ENCODE data around the gene C6orf141.
A peak's percentile ranks its signal among the peaks of the same experiment; 100 is the strongest.

Gene C6orf141

DNA sequence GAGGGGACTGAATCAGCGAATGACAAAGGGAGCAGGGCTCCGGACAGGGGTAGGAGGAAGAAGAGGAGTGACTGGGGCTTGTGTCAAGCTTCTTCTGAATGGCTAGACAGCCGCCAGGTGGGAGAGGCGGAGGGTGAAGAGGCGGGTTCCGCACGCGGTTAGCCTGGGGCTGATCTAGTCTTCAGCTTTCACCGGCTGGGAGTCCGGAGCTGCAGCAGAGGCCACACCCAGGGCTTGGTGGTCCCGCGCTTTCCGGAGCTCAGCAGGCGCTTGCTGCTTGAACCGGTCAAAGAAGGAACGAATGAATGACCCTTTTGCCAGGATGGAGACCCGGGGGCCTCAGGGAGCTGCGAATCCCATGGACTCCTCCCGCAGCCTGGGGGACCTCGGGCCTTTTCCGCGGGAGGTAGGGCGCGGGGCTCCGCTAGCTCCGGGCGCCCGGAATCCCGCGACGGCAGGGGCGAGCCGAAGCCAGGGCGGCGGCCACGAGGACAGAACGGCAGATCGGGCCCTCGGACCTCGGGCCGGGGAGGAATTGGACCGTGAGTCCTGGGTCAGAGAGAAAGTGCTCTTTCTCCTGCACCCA lies at the start of gene C6orf141:
C6orf141 (plus strand) TSS at position 177 of the 586 bp plus-strand sequence; CDS start at position 302, 125 bp downstream.
- H3K27ac ChIP-seq: peak within 1 kb of the TSS in 11 of 21 experiments; percentile 16 to 71 (median 45)
- peak within 1 kb of the TSS; percentile 42 to 54 (median 47) for H3K4me3 ChIP-seq

- Histone ChIP-seq H3K27ac (no peak overlapping the region), H3K4me3 (no peak overlapping the region)
Measured at GRCh38 chr6:49504666-49505065, 45.8 kb upstream of the C6orf141 start.

DNA sequence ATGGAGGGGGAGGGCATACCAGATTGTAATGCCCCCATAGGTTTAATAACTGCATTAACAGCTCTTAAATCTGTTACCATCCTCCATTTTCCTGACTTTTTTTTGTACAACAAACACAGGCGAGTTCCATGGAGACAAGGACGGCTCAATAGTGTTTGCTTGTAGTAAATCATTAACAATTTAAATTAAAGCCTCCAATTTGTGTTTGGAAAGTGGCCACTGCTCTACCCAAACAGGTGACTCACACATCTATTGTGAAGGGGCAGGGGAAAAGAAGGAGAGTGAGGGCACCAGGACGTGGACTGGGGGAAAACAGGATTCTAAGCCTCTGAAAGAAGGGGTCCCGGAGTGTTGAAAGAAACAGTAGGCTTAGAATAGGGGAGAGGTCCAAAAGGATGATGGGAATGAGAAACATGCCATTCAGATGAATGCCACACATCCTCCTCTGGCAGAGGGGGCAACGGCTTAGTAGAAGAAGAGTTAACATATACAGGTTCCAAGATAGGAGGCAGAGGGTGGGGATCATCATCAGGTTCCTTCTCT lies 43.8 kb upstream of the C6orf141 start:
- H3K4me3 ChIP-seq: no peak overlapping the region
- H3K27ac ChIP-seq: no peak overlapping the region

- Histone ChIP-seq H3K4me3 (no peak overlapping the region), H3K27ac (no peak overlapping the region)
Measured at GRCh38 chr6:49509342-49509741, 41.1 kb upstream of the C6orf141 start.

- Histone ChIP-seq H3K27ac (no peak overlapping the region), H3K4me3 (no peak overlapping the region)
Measured at GRCh38 chr6:49513153-49513989, 37.1 kb upstream of the C6orf141 start.

DNA sequence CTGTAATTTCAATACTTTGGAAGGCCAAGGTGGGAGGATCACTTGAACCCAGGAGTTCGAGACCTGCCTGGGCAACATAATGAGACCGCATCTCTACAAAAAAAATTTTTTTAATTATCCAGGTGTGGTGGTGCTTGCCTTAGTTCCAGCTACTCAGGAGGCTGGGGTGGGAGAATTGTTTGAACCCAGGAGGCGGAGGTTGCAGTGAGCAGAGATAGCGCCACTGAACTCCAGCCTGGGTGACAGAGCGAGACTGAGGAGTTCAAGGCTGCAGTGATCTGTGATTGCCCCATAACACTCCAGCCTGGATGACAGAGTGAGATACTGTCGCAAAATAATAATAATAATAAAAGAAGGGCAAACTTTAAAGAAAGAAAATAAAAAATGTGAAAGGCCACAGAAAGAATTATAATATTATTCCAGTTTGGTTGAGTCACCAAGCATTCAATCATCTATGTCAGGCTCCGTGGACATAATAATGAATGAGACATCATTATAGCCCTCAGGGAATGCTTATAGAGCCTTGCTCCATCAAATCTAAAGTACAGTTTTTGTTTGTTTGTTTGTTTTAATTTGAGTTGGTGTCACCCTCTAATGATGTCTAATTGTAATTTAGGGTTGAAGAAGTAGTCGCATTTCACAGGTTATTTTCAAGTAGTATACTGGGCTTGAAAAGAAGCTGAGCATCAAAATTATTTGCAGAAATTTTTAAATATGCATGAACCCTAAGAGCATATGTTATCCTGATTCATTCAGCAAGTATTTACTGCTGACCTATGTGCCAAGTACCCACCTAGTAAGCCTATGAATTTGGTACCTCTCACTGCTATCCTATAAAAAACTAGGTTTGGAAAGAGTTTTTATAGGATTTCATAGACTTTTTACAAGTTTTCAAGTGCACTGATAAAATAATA lies 35.6 kb upstream of the C6orf141 start:
- Histone ChIP-seq H3K27ac (no peak overlapping the region), H3K4me3 (no peak overlapping the region)

DNA sequence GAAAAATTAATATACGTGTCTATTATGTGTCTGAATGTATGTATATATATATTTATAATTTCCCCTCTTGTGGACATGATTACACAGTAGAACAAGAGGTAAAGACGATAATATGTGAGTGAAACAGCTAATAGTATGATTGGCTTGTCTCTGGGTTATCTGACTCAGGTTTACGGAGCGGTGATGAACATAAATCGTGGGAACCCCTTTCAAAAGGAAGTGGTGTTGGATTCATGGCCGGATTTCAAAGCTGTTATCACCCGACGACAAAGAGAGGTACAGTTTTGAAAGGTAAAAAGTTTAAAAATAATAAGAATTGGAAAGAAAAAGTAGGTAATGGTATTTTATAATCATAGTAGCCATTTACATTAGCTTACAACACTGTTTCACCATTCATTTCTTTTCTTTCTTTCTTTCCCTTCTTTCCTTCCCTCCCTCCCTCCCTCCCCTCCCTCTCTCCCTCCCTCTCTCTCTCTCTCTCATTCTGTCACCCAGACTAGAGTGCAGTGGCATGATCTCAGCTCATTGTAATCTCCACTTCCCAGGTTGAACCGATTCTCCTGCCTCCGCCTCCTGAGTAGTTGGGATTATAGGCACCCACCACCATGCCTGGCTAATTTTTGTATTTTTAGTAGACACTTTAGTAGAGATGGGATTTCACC lies 34.9 kb upstream of the C6orf141 start:
- Histone ChIP-seq H3K27ac (no peak overlapping the region), H3K4me3 (no peak overlapping the region)

DNA sequence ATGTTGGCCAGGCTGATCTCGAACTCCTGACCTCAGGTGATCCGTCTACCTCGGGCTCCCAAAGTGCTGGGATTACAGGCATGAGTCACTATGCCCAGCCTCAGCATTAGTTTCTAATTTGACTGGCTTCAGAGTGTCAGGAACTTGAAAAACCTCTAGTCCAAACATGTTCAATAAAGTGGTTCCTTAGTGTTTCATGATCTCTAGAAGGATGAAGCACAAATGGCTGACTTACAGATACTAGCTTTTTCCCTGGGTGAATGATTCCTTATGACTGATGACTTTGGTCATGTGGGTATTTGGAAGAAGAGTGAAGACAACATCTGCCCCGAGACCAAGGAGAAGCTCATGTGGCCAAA lies 34.3 kb upstream of the C6orf141 start:
- H3K4me3 ChIP-seq: no peak overlapping the region
- H3K27ac ChIP-seq: no peak overlapping the region

DNA sequence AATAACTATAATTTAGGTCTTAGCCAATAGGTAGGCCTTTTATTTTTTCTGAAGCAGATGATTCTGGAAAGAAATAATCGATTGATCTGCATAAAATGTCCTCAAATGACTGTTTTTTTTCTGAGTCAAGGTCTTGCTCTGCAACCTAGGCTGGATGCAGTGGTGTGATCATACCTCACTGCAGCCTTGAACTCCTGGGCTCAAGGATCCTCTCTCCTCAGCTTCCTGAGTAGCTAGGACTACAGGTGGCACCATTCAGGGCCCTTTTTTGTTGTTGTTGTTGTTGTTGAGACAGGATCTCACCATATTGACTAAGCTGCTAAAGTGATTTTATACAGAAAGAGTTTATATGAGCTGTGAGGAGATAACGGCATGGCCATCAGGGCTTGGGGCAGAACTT lies 32.5 kb upstream of the C6orf141 start:
- H3K27ac ChIP-seq: no peak overlapping the region
- no peak overlapping the region for H3K4me3 ChIP-seq

- H3K4me3 ChIP-seq: no peak overlapping the region
Measured at GRCh38 chr6:49519660-49520059, 30.8 kb upstream of the C6orf141 start.

GRCh38 chr6:49522710-49523593 lies 27.5 kb upstream of the C6orf141 start:
- H3K27ac ChIP-seq: no peak overlapping the region
- H3K4me3 ChIP-seq: no peak overlapping the region

More at GRCh38 chr6:49519660-49520059, 30.8 kb upstream of the C6orf141 start:
- H3K27ac ChIP-seq: no peak overlapping the region

DNA sequence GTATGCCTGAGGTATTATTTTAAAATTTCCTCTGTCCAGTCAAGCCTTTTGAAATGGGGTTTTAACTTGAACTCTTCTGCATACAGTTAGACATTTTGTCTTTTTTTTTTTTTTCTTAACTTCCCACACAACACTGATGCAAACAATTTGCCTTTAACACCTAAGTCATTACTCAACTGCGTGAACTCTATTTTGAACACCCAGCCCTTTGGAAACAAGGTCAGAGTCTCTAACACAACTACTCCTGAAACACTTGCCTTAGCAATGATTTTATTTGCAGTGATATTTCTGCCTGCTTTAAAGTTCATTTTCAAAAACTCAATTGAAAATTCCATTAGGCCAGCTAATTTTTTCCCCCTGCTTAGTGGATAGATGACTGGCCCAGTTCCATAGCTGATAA lies 26.6 kb upstream of the C6orf141 start:
- no peak overlapping the region for H3K27ac ChIP-seq
- H3K4me3 ChIP-seq: no peak overlapping the region

- H3K4me3 ChIP-seq: no peak overlapping the region
- no peak overlapping the region for H3K27ac ChIP-seq
Measured at GRCh38 chr6:49524541-49524940, 25.9 kb upstream of the C6orf141 start.

DNA sequence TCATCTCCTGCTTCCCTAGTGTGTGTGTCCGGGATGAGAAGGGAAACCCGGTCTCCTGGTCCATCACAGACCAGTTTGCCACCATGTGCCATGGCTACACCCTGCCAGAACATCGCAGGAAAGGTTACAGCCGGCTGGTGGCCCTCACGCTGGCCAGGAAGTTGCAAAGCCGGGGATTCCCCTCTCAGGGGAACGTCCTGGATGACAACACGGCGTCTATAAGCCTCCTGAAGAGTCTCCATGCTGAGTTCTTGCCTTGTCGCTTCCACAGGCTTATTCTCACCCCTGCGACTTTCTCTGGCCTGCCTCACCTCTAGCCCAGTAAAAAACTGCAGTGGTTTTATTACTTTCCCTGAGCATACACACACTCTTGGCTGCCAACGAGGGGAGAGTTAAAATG lies 23.9 kb upstream of the C6orf141 start:
- no peak overlapping the region for H3K4me3 ChIP-seq
- no peak overlapping the region for H3K27ac ChIP-seq

DNA sequence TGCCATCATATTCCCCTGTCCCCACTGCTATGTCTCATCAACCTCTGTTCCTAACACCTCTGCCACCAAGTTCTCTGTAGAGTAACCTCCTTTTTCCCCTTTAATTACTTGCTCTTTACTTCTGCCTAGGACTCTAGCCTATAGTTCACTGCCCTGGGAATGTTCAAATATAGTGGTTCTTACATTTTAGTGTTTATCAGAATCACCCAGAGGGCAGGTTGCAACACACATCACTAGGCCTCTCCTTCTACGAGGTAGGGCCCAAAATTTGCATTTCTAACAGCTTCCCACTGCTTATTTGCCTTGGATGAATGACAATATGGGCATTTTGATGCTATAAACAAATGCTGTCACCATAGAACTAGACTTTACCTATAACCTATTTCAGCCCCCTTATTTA lies 23.1 kb upstream of the C6orf141 start:
- no peak overlapping the region for H3K27ac ChIP-seq

DNA sequence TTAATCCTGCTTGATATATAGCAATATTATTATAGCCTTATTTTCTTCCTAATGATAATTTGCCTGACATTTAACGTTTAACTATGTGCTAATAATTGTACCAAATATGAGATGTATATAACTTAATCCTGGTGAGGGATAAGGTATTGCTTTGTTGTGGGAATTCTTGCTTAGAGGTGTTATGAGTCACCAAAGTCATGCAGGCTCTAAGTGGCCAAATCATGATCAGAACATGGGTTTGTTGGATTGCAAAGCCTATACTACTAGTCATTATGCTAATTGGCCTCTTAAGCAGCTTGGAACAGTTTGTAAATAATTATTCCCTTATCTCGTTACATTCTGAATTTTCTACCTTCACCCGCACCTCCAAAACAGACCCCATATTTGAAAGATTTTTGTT lies 21.9 kb upstream of the C6orf141 start:
- Histone ChIP-seq H3K27ac (no peak overlapping the region), H3K4me3 (no peak overlapping the region)

More for the DNA sequence above, 23.1 kb upstream of the C6orf141 start:
- no peak overlapping the region for H3K4me3 ChIP-seq

GRCh38 chr6:49530141-49530776 lies 20.2 kb upstream of the C6orf141 start:
- H3K4me3 ChIP-seq: no peak overlapping the region
- H3K27ac ChIP-seq: no peak overlapping the region
